Measurements from ENCODE around the gene CLNK.

CLNK gene

DNA sequence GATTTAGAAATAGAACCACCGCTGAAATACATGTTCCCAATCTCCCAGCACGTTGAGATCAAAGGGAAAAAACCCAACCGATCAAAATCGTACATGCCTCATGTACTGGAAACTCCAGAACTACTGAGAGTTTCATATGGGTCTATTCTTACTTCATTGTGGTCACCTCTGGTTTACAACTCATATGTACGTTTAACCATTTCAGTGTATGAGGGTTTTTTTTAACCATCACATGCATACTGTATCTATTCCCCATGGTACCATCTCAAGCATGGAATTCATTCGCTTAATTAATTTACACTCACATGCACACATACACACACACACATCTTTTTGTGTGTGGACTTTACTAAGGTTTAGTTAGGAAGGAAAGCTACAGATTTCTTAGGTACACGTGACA is 46.0 kb upstream of the CLNK start:
- no peak for DNase-seq (ENCODE audit: insufficient read length, low spot score)
- TF ChIP-seq, protein P1, sequence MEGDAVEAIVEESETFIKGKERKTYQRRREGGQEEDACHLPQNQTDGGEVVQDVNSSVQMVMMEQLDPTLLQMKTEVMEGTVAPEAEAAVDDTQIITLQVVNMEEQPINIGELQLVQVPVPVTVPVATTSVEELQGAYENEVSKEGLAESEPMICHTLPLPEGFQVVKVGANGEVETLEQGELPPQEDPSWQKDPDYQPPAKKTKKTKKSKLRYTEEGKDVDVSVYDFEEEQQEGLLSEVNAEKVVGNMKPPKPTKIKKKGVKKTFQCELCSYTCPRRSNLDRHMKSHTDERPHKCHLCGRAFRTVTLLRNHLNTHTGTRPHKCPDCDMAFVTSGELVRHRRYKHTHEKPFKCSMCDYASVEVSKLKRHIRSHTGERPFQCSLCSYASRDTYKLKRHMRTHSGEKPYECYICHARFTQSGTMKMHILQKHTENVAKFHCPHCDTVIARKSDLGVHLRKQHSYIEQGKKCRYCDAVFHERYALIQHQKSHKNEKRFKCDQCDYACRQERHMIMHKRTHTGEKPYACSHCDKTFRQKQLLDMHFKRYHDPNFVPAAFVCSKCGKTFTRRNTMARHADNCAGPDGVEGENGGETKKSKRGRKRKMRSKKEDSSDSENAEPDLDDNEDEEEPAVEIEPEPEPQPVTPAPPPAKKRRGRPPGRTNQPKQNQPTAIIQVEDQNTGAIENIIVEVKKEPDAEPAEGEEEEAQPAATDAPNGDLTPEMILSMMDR (IDR thresholded peaks at IDR 0.05; ENCODE audit: insufficient read depth, missing control alignments) = no peak
- FAIRE-seq = no peak

DNA sequence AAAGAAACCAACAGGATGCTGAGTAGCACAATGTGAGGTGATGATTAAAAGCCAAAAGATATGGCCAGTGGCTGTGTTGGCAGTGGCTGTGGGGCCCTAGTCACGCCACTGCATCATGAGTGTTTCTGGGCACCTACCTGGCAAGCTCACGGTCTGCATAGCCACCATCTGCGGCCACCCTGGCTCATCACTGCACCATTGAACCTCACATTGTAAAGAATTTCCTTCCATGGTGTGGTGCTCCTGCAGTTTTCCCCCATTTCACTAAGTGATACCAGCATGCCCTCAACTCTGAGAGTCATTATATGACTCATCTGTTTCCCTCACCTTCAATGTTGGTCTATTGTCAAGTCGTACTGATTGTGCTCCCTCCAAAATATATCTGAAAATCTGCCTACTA is 45.5 kb upstream of the CLNK start:
- TF ChIP-seq, protein P1 (IDR thresholded peaks at IDR 0.05; ENCODE audit: insufficient read depth, missing control alignments) = no peak
- FAIRE-seq (no peak), DNase-seq (ENCODE audit: insufficient read length, low spot score) (no peak)

DNA sequence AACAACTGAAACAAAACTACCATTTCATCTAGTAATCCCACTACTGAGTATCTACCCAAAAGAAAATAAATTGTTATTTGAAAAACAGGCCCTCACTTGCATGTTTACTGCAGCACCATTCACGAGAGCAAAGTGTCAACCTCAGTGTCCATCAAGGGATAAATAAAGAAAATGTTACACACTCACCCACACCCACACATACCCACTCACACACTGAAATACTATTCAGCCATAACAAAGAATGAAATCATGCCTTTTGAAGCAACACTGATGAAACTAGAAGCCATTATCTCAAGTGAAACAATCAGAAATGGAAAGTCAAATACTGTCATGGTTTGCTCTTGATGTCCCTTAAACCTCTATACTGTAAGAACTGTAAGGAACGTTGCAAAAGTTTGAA is 44.8 kb upstream of the CLNK start:
- TF ChIP-seq, protein P1 (IDR thresholded peaks at IDR 0.05; ENCODE audit: insufficient read depth, missing control alignments) = no peak
- FAIRE-seq (no peak), DNase-seq (ENCODE audit: insufficient read length, low spot score) (no peak)

DNA sequence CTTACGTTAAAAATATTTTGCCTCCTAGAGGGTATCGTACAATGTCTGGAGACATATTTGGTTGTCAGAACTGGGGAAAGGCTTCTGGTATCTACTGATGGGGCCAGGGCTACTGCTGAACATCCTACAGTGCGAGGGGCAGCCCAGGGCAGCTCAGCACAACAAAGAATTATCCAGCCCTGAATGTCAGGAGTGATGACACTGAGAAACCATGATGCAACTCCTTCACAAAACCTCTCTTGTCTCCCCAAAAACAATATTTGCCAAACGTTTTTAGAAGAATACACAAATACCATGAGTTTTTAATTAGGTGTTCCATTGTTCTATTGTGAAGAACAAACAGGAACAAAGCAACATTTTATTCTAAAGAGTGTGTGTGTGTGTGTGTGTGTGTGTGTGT is 43.4 kb upstream of the CLNK start:
- DNase-seq (ENCODE audit: insufficient read length, low spot score) (no peak), FAIRE-seq (no peak)
- TF ChIP-seq, protein P1 (IDR thresholded peaks at IDR 0.05; ENCODE audit: insufficient read depth, missing control alignments) = no peak

- FAIRE-seq = no peak
- no peak for DNase-seq (ENCODE audit: insufficient read length, low spot score)
- TF ChIP-seq, protein P1 (IDR thresholded peaks at IDR 0.05; ENCODE audit: insufficient read depth, missing control alignments) = no peak
Observed at GRCh38 chr4:10727140-10727880, 42.7 kb upstream of the CLNK start.

DNA sequence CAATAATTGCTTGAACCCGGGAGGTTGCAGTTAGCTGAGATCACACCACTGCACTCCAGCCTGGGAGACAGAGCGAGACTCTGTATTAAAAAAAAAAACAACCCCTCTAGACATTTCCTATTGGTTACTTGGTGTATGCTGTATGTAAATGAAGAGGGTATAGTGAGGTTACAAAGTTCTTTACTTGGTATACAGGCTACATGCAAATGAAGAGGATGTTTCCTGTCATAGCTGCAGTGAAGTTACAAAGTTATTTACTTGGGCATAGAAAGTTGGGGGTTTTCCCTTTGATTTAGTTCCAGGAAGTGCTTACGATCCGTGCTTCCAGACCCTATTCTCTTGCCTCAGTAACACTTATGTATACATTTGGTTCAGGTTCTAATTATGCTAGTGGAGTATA is 38.4 kb upstream of the CLNK start:
- DNase-seq (ENCODE audit: insufficient read length, low spot score) (no peak), FAIRE-seq (no peak)
- TF ChIP-seq, protein P1 (IDR thresholded peaks at IDR 0.05; ENCODE audit: insufficient read depth, missing control alignments) = no peak

GRCh38 chr4:10721616-10722015 is 37.0 kb upstream of the CLNK start:
- FAIRE-seq (no peak), DNase-seq (ENCODE audit: insufficient read length, low spot score) (no peak)
- TF ChIP-seq, protein P1 (IDR thresholded peaks at IDR 0.05; ENCODE audit: insufficient read depth, missing control alignments) = no peak

Measured in D721Med (cell line).